ENCODE results near the gene ARHGEF9.

Gene ARHGEF9

DNA sequence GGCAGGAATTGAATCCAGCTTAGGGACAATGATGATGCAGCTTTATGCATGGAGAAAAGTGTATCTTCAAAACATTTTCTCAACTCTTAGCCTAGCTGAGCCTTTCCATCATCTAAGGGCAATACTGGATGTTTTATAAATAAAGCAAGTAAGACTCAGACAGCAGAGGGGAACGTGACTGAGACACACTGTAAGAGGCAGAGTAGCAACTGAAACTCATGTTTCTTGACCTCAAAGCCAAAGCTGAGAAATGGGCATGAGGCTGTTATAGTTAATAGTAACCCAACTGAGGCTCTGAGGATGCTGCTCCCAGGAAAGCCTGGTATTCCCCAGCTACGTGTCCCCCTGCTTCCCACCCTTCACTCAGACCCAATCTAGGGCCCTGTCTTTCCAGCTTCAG is 44.6 kb downstream of the ARHGEF9 start:
- no peak for DNase-seq (ENCODE audit: extremely low spot score)
- POLR2A ChIA-PET, result no interaction called here
- TF ChIP-seq, protein P1, sequence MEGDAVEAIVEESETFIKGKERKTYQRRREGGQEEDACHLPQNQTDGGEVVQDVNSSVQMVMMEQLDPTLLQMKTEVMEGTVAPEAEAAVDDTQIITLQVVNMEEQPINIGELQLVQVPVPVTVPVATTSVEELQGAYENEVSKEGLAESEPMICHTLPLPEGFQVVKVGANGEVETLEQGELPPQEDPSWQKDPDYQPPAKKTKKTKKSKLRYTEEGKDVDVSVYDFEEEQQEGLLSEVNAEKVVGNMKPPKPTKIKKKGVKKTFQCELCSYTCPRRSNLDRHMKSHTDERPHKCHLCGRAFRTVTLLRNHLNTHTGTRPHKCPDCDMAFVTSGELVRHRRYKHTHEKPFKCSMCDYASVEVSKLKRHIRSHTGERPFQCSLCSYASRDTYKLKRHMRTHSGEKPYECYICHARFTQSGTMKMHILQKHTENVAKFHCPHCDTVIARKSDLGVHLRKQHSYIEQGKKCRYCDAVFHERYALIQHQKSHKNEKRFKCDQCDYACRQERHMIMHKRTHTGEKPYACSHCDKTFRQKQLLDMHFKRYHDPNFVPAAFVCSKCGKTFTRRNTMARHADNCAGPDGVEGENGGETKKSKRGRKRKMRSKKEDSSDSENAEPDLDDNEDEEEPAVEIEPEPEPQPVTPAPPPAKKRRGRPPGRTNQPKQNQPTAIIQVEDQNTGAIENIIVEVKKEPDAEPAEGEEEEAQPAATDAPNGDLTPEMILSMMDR (IDR thresholded peaks at IDR 0.05; ENCODE audit: control extremely low read depth, extremely low read depth, low read depth, missing control alignments), result no peak
- CTCF ChIA-PET, result interaction anchor here (0.8 to 1.3 kb wide), 2 partner anchors 18 to 22 kb away, joined by 3 read pairs; no protein-coding TSS in a partner anchor

DNA sequence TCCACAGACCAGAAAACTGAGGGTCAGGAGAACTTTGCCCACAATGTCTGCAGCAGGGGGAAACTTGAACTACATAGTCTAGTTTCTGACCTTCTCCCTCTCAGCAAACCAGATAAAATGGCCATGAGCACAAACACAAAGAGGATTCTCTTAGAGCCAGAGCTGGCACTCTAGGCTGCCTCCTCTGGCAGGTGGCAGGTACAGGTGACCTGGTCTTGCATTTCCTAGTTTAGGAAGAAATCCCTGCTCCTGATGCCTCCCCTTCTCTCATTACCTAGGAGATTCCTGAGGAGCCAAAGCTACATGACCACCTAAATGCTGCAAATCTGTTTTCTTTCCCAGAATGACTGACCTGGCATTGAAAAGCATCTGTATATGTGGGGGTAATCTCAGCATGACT is 45.1 kb downstream of the ARHGEF9 start:
- TF ChIP-seq, protein P1 (IDR thresholded peaks at IDR 0.05; ENCODE audit: control extremely low read depth, extremely low read depth, low read depth, missing control alignments), result no peak
- DNase-seq (ENCODE audit: extremely low spot score), result no peak
- CTCF ChIA-PET, result interaction anchor here (0.8 to 1.3 kb wide), 2 partner anchors 19 to 22 kb away, joined by 3 read pairs; no protein-coding TSS in a partner anchor
- POLR2A ChIA-PET, result no interaction called here

- CTCF ChIA-PET, result interaction anchor here (1.8 kb wide), 1 partner anchor 9 kb away, joined by 4 read pairs; no protein-coding TSS in a partner anchor
- no peak for DNase-seq (ENCODE audit: extremely low spot score)
- TF ChIP-seq, protein P1 (IDR thresholded peaks at IDR 0.05; ENCODE audit: control extremely low read depth, extremely low read depth, low read depth, missing control alignments), result no peak
- POLR2A ChIA-PET, result no interaction called here
Measured at GRCh38 chrX:63738696-63739095, 46.3 kb downstream of the ARHGEF9 start.

DNA sequence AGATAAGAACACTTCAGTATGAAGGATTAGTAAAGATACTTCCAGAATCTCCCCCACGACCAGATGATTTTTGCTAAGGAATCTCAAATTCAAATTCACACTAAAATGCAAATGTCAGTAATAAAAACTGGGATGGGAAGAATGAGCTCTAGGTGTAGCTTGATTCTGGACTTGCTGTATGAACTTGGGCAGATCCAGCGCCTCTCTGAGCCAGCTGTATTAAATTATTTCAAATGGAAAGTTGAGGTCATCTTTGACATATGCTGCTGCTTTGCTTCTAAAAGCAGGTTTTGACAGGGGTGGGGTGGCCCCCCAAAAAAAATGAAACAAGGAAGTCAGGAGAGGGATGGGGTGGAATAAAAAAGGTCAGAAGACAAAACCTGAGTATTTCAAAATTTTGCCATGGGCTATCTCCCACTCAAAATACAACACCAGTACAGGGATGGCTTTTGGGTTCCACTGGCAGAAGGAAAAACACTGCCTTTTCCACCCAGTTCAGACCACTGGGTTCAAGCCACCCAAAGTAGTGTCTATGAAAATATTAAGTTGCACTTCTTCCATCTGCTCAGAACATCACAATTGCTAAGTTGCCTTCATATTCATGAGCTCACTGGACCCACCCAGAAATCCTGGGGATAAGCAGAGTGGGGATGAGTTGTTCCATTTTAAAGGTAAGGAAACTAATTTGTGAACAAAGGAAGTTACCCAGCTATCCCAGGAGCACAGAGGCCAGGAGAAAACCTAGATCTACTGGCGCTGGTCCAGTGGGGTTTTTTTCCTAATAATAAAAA is 47.7 kb downstream of the ARHGEF9 start:
- TF ChIP-seq, protein P1 (IDR thresholded peaks at IDR 0.05; ENCODE audit: control extremely low read depth, extremely low read depth, low read depth, missing control alignments), result no peak
- POLR2A ChIA-PET, result no interaction called here
- no peak for DNase-seq (ENCODE audit: extremely low spot score)
- CTCF ChIA-PET, result interaction anchor here (1.1 to 1.8 kb wide), 2 partner anchors 7 to 56 kb away, joined by 3 to 4 read pairs; no protein-coding TSS in a partner anchor

DNA sequence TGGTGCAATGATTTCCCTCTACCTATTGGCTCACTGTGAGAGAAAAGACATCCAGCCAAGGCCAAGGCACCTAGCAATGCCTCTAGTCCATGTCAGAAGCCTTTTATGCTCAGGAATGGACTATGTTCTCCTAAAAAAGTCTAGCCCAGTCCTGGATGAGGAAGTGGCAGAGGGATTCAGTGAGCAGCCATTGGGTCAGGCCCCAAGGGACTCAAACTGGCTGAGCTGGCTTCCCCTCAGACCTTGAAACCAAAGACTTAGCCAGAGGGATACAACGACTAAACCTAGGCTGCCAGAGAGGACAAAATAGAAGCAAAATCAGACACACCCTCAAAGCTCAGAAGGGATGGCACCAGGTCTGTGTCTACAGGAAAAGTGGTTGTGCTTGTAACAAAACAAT is 49.1 kb downstream of the ARHGEF9 start:
- DNase-seq (ENCODE audit: extremely low spot score), result no peak
- TF ChIP-seq, protein P1 (IDR thresholded peaks at IDR 0.05; ENCODE audit: control extremely low read depth, extremely low read depth, low read depth, missing control alignments), result no peak
- POLR2A ChIA-PET, result no interaction called here
- CTCF ChIA-PET, result interaction anchor here (1.1 kb wide), 1 partner anchor 10 kb away, joined by 4 read pairs; no protein-coding TSS in a partner anchor

GRCh38 chrX:63720293-63720692 is 64.7 kb downstream of the ARHGEF9 start:
- POLR2A ChIA-PET, result no interaction called here

More at GRCh38 chrX:63720293-63720692, 64.7 kb downstream of the ARHGEF9 start:
- TF ChIP-seq, protein P1 (IDR thresholded peaks at IDR 0.05; ENCODE audit: control extremely low read depth, extremely low read depth, low read depth, missing control alignments), result no peak
- DNase-seq (ENCODE audit: extremely low spot score), result no peak
- CTCF ChIA-PET, result no interaction called here
